Trophoblast cell (in vitro differentiated cells and primary cell): ENCODE measurements around the gene MITF.

Experiments
- DNase-seq, 2 donors: peaks; one replicate each; pipeline ENCODE4 v3.0.0-alpha.2; 2016
- H2AFZ ChIP-seq: 2 replicates; pipeline ENCODE4 v1.6.1; 2013; ENCODE audit warnings: low read length, moderate library complexity, mild to moderate bottlenecking; ENCODE audit not compliant: insufficient read depth, poor library complexity
- H2AK5ac ChIP-seq: 2 replicates; pipeline ENCODE4 v1.6.1; 2013; ENCODE audit warnings: mild to moderate bottlenecking, low read length
- H2BK120ac ChIP-seq: 2 replicates; pipeline ENCODE4 v1.6.1; 2013; ENCODE audit warnings: low read length, mild to moderate bottlenecking, moderate library complexity; ENCODE audit not compliant: insufficient read depth, poor library complexity
- H2BK12ac ChIP-seq: 2 replicates; pipeline ENCODE4 v1.6.1; 2013; ENCODE audit warnings: mild to moderate bottlenecking, low read length, moderate library complexity
- H2BK5ac ChIP-seq: 2 replicates; pipeline ENCODE4 v1.6.1; 2013; ENCODE audit warnings: low read length, low read depth, moderate library complexity, mild to moderate bottlenecking; ENCODE audit not compliant: poor library complexity
- H3K14ac ChIP-seq: 2 replicates; pipeline ENCODE4 v1.6.1; 2013; ENCODE audit warnings: mild to moderate bottlenecking, low read length
- H3K18ac ChIP-seq: 2 replicates; pipeline ENCODE4 v1.6.1; 2013; ENCODE audit warnings: mild to moderate bottlenecking, low read length
- H3K23ac ChIP-seq: 2 replicates; pipeline ENCODE4 v1.6.1; 2013; ENCODE audit warnings: low read length
- H3K27ac ChIP-seq: 2 replicates; pipeline ENCODE4 v1.5.1; 2013; ENCODE audit warnings: low read depth, mild to moderate bottlenecking, inconsistent platforms, low read length, moderate library complexity
- H3K27me3 ChIP-seq: 2 replicates; pipeline ENCODE4 v1.6.1; 2013; ENCODE audit warnings: inconsistent platforms, mild to moderate bottlenecking, low read length, moderate library complexity; ENCODE audit not compliant: insufficient read depth
- H3K36me3 ChIP-seq, 2 experiments: 1 replicate in 1 of 2; 2 replicates in 1 of 2; pipeline ENCODE4 v1.6.1; 2013; ENCODE audit warnings: low read length in 2 of 2, mild to moderate bottlenecking in 2 of 2, moderate library complexity in 1 of 2; ENCODE audit not compliant: insufficient read depth in 2 of 2, control insufficient read depth in 1 of 2
- H3K4ac ChIP-seq: 2 replicates; pipeline ENCODE4 v1.6.1; 2013; ENCODE audit warnings: low read depth, mild to moderate bottlenecking, low read length, moderate library complexity
- H3K4me1 ChIP-seq, 2 experiments: 1 replicate in 1 of 2; 2 replicates in 1 of 2; pipeline ENCODE4 v1.6.1; 2013; ENCODE audit warnings: low read length in 2 of 2, mild to moderate bottlenecking in 2 of 2, moderate library complexity in 1 of 2; ENCODE audit not compliant: insufficient read depth in 2 of 2, control insufficient read depth in 1 of 2
- H3K4me2 ChIP-seq: 2 replicates; pipeline ENCODE4 v1.6.1; 2013; ENCODE audit warnings: inconsistent platforms, mild to moderate bottlenecking, low read length, moderate library complexity
- H3K4me3 ChIP-seq: 2 replicates; pipeline ENCODE4 v1.5.1; 2013; ENCODE audit warnings: mild to moderate bottlenecking, low read depth, low read length, inconsistent platforms
- H3K79me1 ChIP-seq: one replicate; pipeline ENCODE4 v1.6.1; 2013; ENCODE audit warnings: low read length
- H3K79me2 ChIP-seq: 2 replicates; pipeline ENCODE4 v1.6.1; 2013; ENCODE audit warnings: low read length, mild to moderate bottlenecking; ENCODE audit not compliant: control insufficient read depth, insufficient read depth, poor library complexity
- H3K9ac ChIP-seq: 2 replicates; pipeline ENCODE4 v1.6.1; 2013; ENCODE audit warnings: mild to moderate bottlenecking, low read length
- H3K9me3 ChIP-seq: 2 replicates; pipeline ENCODE4 v1.6.1; 2013; ENCODE audit warnings: low read depth, mild to moderate bottlenecking, control low read depth, inconsistent platforms, low read length; ENCODE audit not compliant: insufficient read depth
- H4K12ac ChIP-seq: 2 replicates; pipeline ENCODE4 v1.6.1; 2013; ENCODE audit warnings: low read depth, mild to moderate bottlenecking, low read length, moderate library complexity
- H4K8ac ChIP-seq: 2 replicates; pipeline ENCODE4 v1.6.1; 2013; ENCODE audit warnings: low read depth, mild to moderate bottlenecking, low read length, moderate library complexity
- H4K91ac ChIP-seq: one replicate; pipeline ENCODE4 v1.6.1; 2013; ENCODE audit warnings: low read depth, mild to moderate bottlenecking, low read length, moderate library complexity
- WGBS: extraction: QIAGEN DNeasy Blood & Tissue Kit; methylation state at CpG from one replicate; pipeline ENCODE4 v1.1.7; 2013; ENCODE audit warnings: missing lambda C conversion rate; ENCODE audit not compliant: insufficient read length, insufficient coverage; ENCODE audit errors: extremely low coverage; 5-methylcytosine and 5-hydroxymethylcytosine counted together

Gene MITF

DNA sequence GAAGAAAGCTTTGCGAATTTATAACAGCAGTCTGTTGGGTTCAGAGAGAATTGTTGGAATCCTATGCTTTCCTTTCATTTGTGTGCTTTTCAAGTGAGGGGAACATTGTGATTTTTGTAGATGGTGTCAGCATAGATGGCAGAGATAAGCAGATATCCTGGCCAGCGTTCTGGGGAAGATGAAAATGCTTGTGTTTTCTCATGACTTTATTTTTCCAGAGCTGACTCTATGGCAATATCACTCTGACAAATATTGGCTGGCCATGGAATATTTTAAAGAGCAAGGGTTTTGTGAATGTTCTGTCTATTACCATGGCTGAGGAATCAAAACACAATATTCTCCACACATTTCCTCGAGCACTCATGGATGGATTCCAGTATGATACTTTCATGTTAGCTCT, 108.8 kb downstream of the MITF start:
- no peaks in the 10 kb centered on the region for H3K79me2 ChIP-seq
- H3K14ac ChIP-seq: no peak overlapping the region
- peaks cover 0 to 3% of the 10 kb centered on the region in 2 experiments for H3K4me1 ChIP-seq
- no peak overlapping the region for H3K4me3 ChIP-seq
- no peak overlapping the region for H2BK12ac ChIP-seq
- H4K91ac ChIP-seq: no peak overlapping the region
- no peak overlapping the region for H3K18ac ChIP-seq
- H3K4me2 ChIP-seq: no peak overlapping the region
- H4K8ac ChIP-seq: no peak overlapping the region
- H3K4ac ChIP-seq: no peak overlapping the region
- H2BK5ac ChIP-seq: no peak overlapping the region
- no peak overlapping the region for H2BK120ac ChIP-seq
- no peak overlapping the region for H3K9ac ChIP-seq
- H3K9me3 ChIP-seq: no peaks in the 10 kb centered on the region
- DNase-seq: peak in 1 of 2 donors; percentile 33
- H3K36me3 ChIP-seq: no peaks in the 10 kb centered on the region
- no peak overlapping the region for H3K27ac ChIP-seq
- no peak overlapping the region for H2AFZ ChIP-seq
- no peak overlapping the region for H3K23ac ChIP-seq
- WGBS: no CpG with 5 or more reads among the region's 3 CpGs
- no peak overlapping the region for H4K12ac ChIP-seq
- H3K27me3 ChIP-seq: no peaks in the 10 kb centered on the region
- no peak overlapping the region for H2AK5ac ChIP-seq
- no peaks in the 10 kb centered on the region for H3K79me1 ChIP-seq

DNA sequence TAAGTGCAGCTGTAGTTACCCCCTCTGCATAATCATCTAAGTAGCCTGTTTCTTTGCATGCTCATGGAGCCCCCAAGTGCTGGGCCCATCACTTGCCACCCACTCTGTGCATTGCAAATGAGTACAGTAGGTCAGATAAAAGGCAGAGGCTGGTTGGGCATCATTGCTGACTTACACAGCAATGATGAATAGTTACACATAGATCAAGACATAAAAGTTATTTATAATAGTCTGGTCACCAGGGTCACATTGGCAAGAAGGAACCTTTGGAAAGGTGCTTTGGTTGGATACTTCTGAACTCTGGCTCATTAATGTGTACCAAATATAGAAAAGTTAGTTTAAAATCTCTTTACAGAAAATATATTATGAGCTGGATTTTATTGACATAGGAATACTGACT, 111.6 kb downstream of the MITF start:
- H3K36me3 ChIP-seq: no peaks in the 10 kb centered on the region
- no peak overlapping the region for H2BK5ac ChIP-seq
- no peak overlapping the region for H3K4me2 ChIP-seq
- H3K4me3 ChIP-seq: no peak overlapping the region
- DNase-seq: no peak
- no peak overlapping the region for H2BK120ac ChIP-seq
- no peak overlapping the region for H4K12ac ChIP-seq
- no peak overlapping the region for H3K9ac ChIP-seq
- no peak overlapping the region for H2AFZ ChIP-seq
- no peak overlapping the region for H3K18ac ChIP-seq
- no peaks in the 10 kb centered on the region for H3K27me3 ChIP-seq
- H3K23ac ChIP-seq: no peak overlapping the region
- H3K14ac ChIP-seq: peak overlapping the region; percentile 37
- H3K9me3 ChIP-seq: no peaks in the 10 kb centered on the region
- H3K79me1 ChIP-seq: no peaks in the 10 kb centered on the region
- no peak overlapping the region for H4K91ac ChIP-seq
- H3K4me1 ChIP-seq: peaks cover 0 to 3% of the 10 kb centered on the region in 2 experiments
- no peak overlapping the region for H4K8ac ChIP-seq
- no peak overlapping the region for H2BK12ac ChIP-seq
- H3K27ac ChIP-seq: no peak overlapping the region
- H2AK5ac ChIP-seq: no peak overlapping the region
- H3K4ac ChIP-seq: no peak overlapping the region
- H3K79me2 ChIP-seq: no peaks in the 10 kb centered on the region

DNA sequence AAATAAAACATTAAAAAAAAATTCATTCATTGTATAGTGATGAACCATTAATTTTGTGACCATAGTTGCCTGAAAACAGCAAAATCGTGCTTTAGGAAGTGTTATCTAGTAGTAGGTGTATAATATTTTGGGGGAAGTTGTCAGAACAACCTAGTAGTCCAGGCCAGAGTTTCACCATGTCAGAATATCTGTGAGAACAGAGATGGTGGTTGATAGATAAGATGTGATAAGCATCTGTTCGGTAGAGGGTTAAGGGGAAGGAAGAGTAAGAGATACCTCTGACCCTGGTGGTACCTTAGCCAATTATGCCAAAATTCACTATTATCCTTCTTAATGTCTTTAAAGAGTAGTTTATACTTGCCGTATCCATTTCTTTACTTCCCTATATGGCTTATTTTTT, 113.8 kb downstream of the MITF start:
- Histone ChIP-seq H3K79me1 (no peaks in the 10 kb centered on the region), H3K4ac (no peak overlapping the region), H3K27me3 (no peaks in the 10 kb centered on the region), H3K9ac (no peak overlapping the region), H3K4me3 (no peak overlapping the region), H2AK5ac (no peak overlapping the region), H2BK12ac (no peak overlapping the region), H4K12ac (no peak overlapping the region), H2AFZ (no peak overlapping the region), H3K27ac (no peak overlapping the region), H2BK120ac (no peak overlapping the region), H2BK5ac (no peak overlapping the region), H3K79me2 (no peaks in the 10 kb centered on the region), H3K23ac (no peak overlapping the region), H3K14ac (no peak overlapping the region), H3K18ac (no peak overlapping the region), H3K36me3 (no peaks in the 10 kb centered on the region), H4K91ac (no peak overlapping the region), H3K9me3 (no peaks in the 10 kb centered on the region), H4K8ac (no peak overlapping the region), H3K4me2 (no peak overlapping the region), H3K4me1 (peaks cover 0 to 3% of the 10 kb centered on the region in 2 experiments)
- no peak for DNase-seq
- no CpG with 5 or more reads among the region's 3 CpGs for WGBS

DNA sequence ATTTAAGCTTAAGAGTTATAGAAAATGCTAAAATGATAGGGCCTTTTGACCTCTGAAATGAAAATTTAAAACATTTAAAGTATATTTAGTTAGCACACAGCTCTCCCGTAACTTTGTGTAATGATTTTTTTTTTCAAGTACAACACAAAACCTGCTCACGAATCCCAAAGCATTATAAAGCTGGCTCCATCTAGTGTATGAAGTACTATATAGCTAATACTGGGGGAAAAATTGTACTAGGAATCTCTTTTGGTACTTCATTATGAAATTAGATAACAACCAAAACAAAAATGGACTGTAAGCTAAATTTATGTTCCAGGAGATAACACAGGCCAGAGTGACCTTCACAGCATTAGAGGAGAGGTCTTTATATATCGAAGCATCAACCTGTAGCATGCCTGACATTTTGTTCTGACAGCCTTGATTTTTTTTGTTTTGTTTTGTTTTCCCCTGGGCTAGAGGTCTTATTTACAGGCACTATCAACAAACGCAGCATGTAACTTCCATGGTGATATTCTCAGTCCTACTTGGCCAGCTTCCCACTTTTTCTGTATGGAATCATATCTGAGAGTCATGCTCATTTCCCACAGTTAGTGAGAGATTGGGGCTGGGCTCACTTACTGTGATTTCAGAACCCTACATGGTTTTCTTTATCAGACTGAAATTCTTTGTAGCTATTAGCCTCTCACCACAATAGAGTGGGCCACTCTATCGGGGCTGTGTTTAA, 116.3 kb downstream of the MITF start:
- H4K12ac ChIP-seq: no peak overlapping the region
- WGBS: no CpG with 5 or more reads among the region's 5 CpGs

More for the DNA sequence above, 116.3 kb downstream of the MITF start:
- Histone ChIP-seq H2AFZ (no peak overlapping the region), H4K91ac (no peak overlapping the region), H3K4me2 (no peak overlapping the region), H3K27me3 (no peaks in the 10 kb centered on the region), H4K8ac (no peak overlapping the region), H3K27ac (no peak overlapping the region), H3K23ac (no peak overlapping the region), H3K4me1 (peaks cover 0 to 1% of the 10 kb centered on the region in 2 experiments), H2AK5ac (no peak overlapping the region), H3K18ac (no peak overlapping the region), H2BK12ac (no peak overlapping the region), H2BK5ac (no peak overlapping the region), H3K9me3 (no peaks in the 10 kb centered on the region), H3K14ac (no peak overlapping the region), H3K4ac (no peak overlapping the region), H3K4me3 (no peak overlapping the region), H3K79me1 (no peaks in the 10 kb centered on the region), H3K79me2 (no peaks in the 10 kb centered on the region), H3K36me3 (no peaks in the 10 kb centered on the region), H2BK120ac (no peak overlapping the region), H3K9ac (no peak overlapping the region)
- peak in 1 of 2 donors; percentile 46 for DNase-seq
